Neuron (in vitro differentiated cells): ENCODE results near the gene WDR93.
A peak's percentile ranks its signal among the peaks of the same experiment; 100 is the strongest.

Source experiments
- H2AFZ ChIP-seq: one replicate; pipeline ENCODE4 v1.6.1; 2013; ENCODE audit warnings: low read depth, mild to moderate bottlenecking, inconsistent platforms, low read length, moderate library complexity
- H3K27me3 ChIP-seq: one replicate; pipeline ENCODE4 v1.6.1; 2013; ENCODE audit warnings: low read length; ENCODE audit not compliant: insufficient read depth
- H3K36me3 ChIP-seq: one replicate; pipeline ENCODE4 v1.6.1; 2013; ENCODE audit warnings: low read length; ENCODE audit not compliant: insufficient read depth
- H3K4me1 ChIP-seq: one replicate; pipeline ENCODE4 v1.6.1; 2013; ENCODE audit warnings: low read length; ENCODE audit not compliant: insufficient read depth
- H3K4me3 ChIP-seq: 2 replicates; pipeline ENCODE4 v1.5.1; 2013; ENCODE audit warnings: mild to moderate bottlenecking, low read length, moderate library complexity
- H3K9me3 ChIP-seq: one replicate; pipeline ENCODE4 v1.6.1; 2013; ENCODE audit warnings: low read length

WDR93 gene

DNA sequence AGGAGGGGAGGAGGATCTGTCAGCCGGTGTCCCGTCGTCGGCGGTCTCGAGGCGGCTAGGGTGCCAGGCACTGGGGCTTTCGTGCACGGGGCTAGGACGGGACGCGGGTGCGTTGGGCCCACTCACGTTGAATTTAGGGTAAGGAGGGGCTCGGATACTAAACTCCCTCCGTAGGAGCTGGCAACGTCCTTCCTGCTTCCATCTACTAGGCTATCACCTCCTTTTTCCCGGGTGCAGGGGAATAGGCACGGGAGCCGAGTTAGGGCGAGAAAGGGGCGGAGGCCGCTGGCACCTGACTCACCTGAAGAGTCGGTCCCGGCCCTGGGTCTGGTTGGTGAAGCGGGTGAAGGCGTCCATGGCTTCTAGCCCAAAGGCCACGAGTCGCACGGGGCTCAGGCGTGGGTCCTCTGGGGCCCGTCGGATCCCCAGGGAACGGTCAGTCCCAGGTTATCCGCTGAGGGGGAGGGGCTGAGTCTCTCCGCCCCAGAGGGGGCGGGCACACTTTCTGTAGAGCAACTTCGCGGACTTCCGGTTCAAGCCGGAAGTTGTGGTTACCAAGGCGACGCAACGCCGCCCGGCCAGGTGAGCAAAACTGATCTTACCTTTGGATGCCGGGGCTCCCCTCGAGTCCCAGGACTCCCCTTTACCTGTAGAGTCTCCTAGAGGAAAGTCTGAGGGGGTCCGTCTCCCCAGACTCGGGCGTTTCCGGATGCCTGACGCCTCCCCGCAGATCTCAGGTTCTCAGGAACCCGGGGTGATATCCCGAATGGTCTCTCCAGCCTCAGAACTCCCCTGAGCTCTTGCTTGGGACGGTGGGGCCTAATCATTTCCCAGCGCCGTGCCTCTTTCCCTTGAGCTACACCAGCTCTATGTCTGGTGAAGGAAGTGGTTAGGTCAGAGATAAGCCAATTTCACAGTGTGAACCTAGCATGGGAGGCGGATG lies at the start of gene WDR93, which contains the start of gene PEX11A:
Gene WDR93, plus strand, starts transcription at position 536 of the 943 bp plus-strand sequence. CDS start 10,936 bp downstream, outside the sequence.
Gene PEX11A, minus strand, starts transcription at position 479 of the 943 bp plus-strand sequence. Its CDS starts 122 bp downstream, at position 357.
- no peaks in the 10 kb centered on the region for H3K27me3 ChIP-seq

DNA sequence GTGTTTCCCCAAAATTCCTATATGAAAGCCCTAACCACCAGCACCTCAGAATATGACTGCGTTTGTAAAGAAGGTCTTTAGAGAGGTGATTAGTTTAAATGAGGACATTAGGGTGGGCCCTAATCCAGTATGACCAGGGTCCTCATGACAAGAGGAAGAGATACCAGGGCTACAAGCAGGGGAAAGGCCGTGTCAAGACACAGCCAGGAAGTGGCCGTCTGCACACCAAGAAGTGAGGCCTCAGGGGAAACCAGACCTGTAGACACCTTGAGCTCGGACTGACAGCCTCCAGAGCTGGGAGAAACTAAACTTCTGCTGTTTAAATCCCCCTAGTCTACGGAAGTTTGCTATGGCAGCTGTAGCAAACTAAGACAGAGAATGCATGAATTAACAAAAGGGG lies 49.6 kb upstream of the WDR93 start:
- Histone ChIP-seq H3K9me3 (no peaks in the 10 kb centered on the region), H2AFZ (no peak overlapping the region), H3K4me3 (no peak overlapping the region), H3K27me3 (no peaks in the 10 kb centered on the region), H3K4me1 (no peaks in the 10 kb centered on the region), H3K36me3 (peaks cover 34% of the 10 kb centered on the region)

More for the DNA sequence above, at the start of gene WDR93, which contains the start of gene PEX11A:
- H3K9me3 ChIP-seq, result peaks cover 2% of the 10 kb centered on the region
- no peaks in the 10 kb centered on the region for H3K36me3 ChIP-seq
- H3K4me3 ChIP-seq, result peak within 1 kb of the TSS; percentile 58
- H2AFZ ChIP-seq, result peak within 1 kb of the TSS; percentile 48
- H3K4me1 ChIP-seq, result no peaks in the 10 kb centered on the region

GRCh38 chr15:89642106-89642505 lies 48.5 kb upstream of the WDR93 start:
- H3K36me3 ChIP-seq, result peaks cover 34% of the 10 kb centered on the region

DNA sequence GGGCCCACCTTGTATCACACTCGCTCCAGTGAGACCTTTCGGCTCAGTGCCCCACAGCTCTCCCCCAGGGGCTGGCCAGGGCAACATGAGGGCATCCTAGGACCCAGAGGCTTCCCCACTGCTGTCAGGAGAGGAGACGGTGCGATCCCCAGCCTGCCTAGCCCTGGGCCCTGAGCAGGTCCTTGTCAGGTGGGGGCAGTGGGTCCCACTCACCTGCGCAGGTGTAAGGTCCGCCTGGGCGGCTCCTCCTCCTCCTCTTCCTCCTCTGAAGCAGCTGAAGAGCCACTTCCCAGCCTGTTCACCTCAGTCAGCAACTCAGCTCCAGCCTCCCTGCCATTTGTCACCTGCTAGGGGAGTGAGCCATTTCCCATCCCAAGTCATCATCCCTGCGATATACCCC lies 44.9 kb upstream of the WDR93 start:
- H3K4me1 ChIP-seq, result no peaks in the 10 kb centered on the region
- H3K4me3 ChIP-seq, result no peak overlapping the region
- H3K27me3 ChIP-seq, result no peaks in the 10 kb centered on the region
- no peak overlapping the region for H2AFZ ChIP-seq
- peaks cover 30% of the 10 kb centered on the region for H3K36me3 ChIP-seq
- no peaks in the 10 kb centered on the region for H3K9me3 ChIP-seq

More at GRCh38 chr15:89642106-89642505, 48.5 kb upstream of the WDR93 start:
- H3K27me3 ChIP-seq, result no peaks in the 10 kb centered on the region
- H2AFZ ChIP-seq, result no peak overlapping the region
- H3K4me3 ChIP-seq, result no peak overlapping the region
- no peaks in the 10 kb centered on the region for H3K4me1 ChIP-seq
- H3K9me3 ChIP-seq, result no peaks in the 10 kb centered on the region

- H3K36me3 ChIP-seq, result peaks cover 27% of the 10 kb centered on the region
- H2AFZ ChIP-seq, result no peak overlapping the region
- no peaks in the 10 kb centered on the region for H3K9me3 ChIP-seq
- no peaks in the 10 kb centered on the region for H3K27me3 ChIP-seq
- H3K4me3 ChIP-seq, result no peak overlapping the region
- no peaks in the 10 kb centered on the region for H3K4me1 ChIP-seq
Observed at GRCh38 chr15:89646416-89647141, 44.0 kb upstream of the WDR93 start.

DNA sequence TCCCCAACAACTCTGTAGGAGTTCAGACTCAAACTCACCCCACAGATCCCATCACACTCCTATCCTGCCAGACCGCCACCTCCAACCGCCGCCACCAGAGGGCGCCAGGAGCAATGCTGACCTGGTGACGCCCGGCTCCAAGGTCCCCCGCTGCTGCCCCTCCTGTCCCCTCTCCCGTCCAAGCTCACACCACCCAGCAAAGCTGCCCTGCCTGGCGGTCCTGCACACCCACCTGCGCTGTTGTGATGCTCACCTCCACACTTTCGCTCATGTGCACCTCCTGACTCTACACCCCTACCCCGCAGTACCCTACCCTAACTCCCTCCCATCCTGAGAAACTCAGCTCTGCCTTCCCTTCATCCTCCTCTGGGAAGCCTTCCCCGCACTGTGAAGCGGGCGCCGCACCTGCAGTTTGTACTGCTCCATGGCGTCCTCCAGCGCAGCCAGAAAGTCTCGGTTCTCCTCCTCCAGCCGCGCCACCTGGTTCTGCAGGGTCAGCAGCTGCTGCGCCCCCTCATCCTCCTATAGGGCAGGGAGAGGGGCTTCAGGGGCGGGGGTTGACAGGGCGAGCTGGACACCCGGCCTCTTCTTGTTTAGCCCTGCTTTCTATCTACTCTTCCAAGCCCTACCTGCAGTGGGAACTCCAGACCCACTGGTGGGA lies 43.3 kb upstream of the WDR93 start:
- Histone ChIP-seq H3K4me1 (no peaks in the 10 kb centered on the region), H3K9me3 (no peaks in the 10 kb centered on the region), H3K36me3 (peaks cover 21% of the 10 kb centered on the region), H3K27me3 (no peaks in the 10 kb centered on the region), H2AFZ (no peak overlapping the region), H3K4me3 (no peak overlapping the region)

DNA sequence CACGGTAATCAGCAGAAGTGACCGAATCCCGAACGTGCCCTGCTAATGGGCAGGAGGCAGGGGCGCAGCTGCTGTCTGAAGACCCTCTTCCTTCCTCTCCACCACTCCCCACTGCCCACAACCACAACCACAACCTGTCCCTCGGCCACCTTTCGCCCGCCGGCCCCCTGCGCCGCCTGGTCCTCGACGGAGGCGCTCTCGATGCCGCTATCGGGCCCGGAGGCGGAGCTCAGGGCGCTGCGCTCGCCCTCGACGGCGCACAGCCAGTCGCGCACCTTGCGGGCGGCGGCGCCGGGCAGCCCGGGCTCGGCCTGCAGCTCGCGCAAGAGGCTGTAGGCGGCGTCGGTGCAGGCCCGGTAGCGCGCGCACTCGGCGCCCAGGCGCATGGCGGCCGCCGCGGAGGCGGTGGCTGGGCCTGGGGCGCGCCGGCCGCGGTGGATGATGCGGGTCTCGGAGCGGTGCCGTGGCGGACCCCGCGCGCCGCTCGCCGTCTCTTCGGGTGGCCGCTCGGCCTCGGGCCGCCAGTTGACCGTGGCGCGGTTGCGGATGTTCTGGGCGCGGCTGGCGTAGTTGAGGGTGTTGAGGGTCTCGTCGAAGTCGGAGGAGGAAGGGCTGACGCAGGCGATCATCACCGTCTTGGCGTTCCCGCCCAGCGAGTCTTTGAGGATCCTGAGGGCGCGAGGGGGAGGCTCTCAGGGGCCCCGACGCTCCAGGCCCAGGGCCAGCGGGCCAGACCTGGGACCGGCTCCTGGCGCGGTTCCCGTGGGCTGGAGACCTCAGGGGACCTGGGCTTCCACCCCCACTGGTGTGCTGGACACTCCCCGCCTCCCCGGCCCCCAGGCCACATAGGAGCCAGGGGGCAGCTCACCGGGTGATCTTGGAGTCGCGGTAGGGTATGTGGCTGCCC lies 42.3 kb upstream of the WDR93 start:
- no peaks in the 10 kb centered on the region for H3K4me1 ChIP-seq
- no peak overlapping the region for H3K4me3 ChIP-seq
- no peaks in the 10 kb centered on the region for H3K9me3 ChIP-seq
- no peak overlapping the region for H2AFZ ChIP-seq
- peaks cover 19% of the 10 kb centered on the region for H3K36me3 ChIP-seq
- no peaks in the 10 kb centered on the region for H3K27me3 ChIP-seq

GRCh38 chr15:89649013-89649625 lies 41.5 kb upstream of the WDR93 start:
- Histone ChIP-seq H3K27me3 (no peaks in the 10 kb centered on the region), H2AFZ (no peak overlapping the region), H3K4me1 (no peaks in the 10 kb centered on the region), H3K9me3 (no peaks in the 10 kb centered on the region), H3K36me3 (peaks cover 16% of the 10 kb centered on the region), H3K4me3 (no peak overlapping the region)

DNA sequence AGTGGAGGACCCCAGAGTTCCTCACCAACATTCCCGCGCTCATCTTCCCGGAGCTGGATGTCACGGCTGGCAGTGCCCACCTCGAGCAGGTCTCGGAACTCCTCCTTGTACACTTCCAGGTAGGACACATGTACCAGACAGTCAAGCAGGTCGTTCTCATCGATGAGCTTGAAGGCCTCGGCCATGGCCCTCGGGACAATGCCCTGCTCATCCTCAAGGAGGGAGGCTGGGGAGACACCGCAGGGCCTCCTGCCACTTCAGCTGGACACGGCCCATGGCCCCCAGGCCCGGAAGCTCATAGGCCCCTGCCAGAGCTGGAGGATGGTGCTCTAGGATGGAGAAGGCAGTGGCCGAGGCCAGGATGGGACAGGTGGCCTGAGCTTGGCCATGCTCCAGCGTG lies 40.9 kb upstream of the WDR93 start:
- H3K9me3 ChIP-seq, result no peaks in the 10 kb centered on the region
- H3K36me3 ChIP-seq, result peaks cover 13% of the 10 kb centered on the region
- H2AFZ ChIP-seq, result no peak overlapping the region
- H3K4me1 ChIP-seq, result peaks cover 4% of the 10 kb centered on the region
- no peak overlapping the region for H3K4me3 ChIP-seq
- no peaks in the 10 kb centered on the region for H3K27me3 ChIP-seq

DNA sequence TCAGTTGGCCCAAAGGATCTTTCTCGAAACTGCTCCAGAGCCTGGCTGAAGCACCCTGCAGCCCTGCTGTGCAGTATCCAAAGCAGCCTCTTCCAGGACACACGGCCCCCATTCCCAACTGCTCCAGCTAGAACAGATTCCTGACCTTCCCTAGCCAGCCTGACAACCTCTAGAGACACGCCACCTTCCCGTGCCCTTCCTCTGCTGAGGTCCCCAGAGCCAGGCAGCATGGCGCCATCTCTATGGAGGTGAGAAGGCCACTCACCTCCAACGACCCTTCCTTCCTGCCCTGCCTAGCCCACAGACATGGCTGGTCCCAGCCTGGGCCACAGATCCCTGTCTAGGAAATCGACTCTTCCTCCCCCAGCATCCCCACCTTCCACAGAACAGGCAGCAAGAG lies 38.5 kb upstream of the WDR93 start:
- peaks cover 3% of the 10 kb centered on the region for H3K36me3 ChIP-seq
- H2AFZ ChIP-seq, result no peak overlapping the region
- H3K9me3 ChIP-seq, result no peaks in the 10 kb centered on the region
- peaks cover 3% of the 10 kb centered on the region for H3K27me3 ChIP-seq
- no peak overlapping the region for H3K4me3 ChIP-seq
- H3K4me1 ChIP-seq, result peaks cover 4% of the 10 kb centered on the region

GRCh38 chr15:89652666-89653065 lies 37.9 kb upstream of the WDR93 start:
- Histone ChIP-seq H3K4me1 (peaks cover 4% of the 10 kb centered on the region), H2AFZ (no peak overlapping the region), H3K27me3 (peaks cover 3% of the 10 kb centered on the region), H3K9me3 (no peaks in the 10 kb centered on the region), H3K36me3 (peaks cover 3% of the 10 kb centered on the region), H3K4me3 (no peak overlapping the region)

GRCh38 chr15:89653578-89653977 lies 37.0 kb upstream of the WDR93 start:
- Histone ChIP-seq H3K4me1 (peaks cover 4% of the 10 kb centered on the region), H3K4me3 (no peak overlapping the region), H3K36me3 (peaks cover 3% of the 10 kb centered on the region), H3K9me3 (no peaks in the 10 kb centered on the region), H2AFZ (no peak overlapping the region), H3K27me3 (peaks cover 3% of the 10 kb centered on the region)
